Measurements from ENCODE around the gene ALCAM.
A peak's percentile ranks its signal among the peaks of the same experiment; 100 is the strongest.
"Not testable (repeated sequence)": the region's sequence is repeated elsewhere in the genome, so short reads cannot be mapped to it uniquely, and the experiment has no call there.

The ALCAM gene

DNA sequence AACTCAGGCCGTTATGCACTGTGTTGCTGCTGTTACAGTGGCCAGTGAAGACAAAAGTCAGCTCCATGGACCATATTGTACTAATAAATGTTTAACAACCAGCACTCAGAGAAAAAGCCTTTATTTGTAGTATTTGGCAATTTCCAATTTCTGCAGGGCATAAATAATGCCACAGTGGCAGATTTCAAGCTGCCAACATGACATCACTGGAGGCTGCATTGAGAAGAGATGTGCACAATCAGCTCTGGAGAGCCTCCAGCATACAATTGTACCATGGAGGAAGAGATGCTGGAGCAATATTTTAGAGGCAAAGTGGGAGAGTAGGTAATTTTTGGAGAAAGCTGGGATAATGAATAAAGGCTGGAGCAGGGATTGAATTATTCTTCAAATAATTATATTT, 9.7 kb upstream of the ALCAM start:
- DNase-seq, result no peak

DNA sequence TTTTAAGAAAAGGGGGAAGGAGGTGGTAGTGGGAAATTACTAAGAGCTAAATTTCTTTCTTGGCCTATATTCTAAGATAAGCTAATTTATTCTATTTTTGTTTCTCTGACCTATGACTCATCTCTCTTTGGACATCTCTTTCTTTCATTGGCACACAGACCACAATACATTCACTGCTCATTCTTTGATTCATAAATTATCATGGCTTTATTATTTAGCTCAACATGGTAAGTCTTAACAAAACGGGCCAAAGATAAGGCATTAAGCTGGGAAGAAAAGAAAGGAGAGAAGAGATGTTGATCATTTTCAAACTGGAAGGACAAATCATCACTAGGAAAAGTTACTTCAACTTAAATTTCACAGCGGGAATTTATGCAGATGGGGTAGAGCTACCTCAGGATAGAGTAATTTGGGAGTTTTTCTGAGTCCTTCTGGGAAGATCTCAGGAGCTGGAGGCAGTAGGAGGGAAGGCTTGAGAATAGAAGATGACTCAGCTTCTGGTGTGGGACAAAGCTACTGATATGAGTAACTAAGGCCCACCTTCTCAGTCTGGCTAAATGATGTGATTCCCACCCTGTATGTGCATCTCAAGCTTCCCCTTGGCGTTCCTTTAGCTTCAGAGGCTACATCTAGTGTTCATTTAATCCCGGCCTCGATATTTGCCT, 7.5 kb upstream of the ALCAM start:
- no peak for DNase-seq

GRCh38 chr3:105360003-105360402, 6.7 kb upstream of the ALCAM start:
- no peak for DNase-seq

DNA sequence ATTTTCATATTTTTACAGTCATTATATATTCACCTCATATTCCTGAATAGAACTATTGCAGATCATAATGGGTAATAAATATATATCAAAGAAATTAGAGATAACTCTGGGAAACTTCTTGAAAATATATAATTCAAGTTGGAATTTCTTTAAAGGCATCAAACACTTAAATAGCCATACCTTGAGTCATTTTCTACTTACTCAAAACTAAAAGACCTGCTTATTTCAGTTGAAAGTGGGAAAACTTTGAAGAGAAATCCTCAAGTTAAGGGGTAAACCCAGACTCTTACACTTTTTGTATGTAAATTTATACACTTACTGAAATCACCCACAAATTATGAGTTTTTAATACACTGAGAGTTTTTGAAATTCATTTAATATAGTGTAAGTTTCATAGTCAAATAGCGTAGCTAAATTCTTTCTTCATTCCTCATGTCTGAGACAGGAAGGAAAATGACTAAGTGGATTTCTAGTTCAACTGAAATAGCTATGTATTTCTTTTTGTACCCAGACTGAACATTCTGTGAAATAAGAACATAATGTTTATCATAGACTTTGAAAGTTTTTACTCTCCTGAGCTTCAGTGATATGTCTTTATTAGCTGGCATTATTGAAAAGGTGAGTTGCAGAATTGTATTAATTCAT, 4.6 kb upstream of the ALCAM start:
- no peak for DNase-seq

GRCh38 chr3:105364128-105364527, 2.6 kb upstream of the ALCAM start:
- no peak for DNase-seq

GRCh38 chr3:105365081-105365390, 1.7 kb upstream of the ALCAM start:
- no peak for DNase-seq

DNA sequence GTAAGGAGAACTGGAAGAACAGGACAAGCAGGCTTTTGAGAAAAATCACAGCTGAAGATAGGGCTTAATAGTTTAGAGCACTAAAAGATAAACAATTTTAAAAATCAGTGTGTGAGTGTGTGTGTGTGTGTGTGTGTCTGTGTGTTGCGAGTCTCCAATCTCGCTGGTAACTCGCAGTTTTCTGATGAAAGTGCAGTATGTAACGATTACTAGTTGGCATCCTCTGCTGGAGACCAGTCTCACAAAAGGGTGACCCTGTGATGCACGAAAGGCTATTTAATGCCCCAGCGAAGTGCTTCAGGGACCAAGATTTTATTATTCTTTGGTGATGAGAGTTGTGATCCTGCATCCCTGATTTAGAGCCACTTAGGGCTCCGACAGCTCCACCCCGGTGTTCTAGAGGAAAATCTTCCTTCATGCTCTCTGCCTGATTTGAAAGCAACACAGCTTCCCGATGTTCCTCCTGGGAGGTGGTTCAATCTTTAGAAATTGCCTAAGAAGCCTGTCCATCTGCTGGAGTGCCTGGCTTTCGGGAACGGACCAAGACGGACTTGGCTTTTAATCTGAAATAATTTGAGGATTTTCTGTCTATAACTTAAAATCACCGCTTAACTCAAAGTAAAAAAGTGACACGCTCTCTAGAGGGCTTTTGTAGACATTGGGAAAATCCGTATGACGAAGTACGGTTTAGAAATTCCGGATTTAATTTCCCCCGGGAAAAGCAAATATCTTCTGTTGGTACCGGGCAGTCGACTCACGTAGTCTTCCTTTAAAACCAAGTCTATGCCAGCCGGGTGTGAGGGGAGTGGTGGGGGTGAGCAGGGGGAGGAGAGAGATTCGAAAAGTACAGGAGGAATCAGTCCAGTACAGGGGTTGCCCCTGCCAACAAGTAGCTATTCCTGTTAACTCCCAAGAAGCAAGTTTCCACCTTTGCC, 1.1 kb upstream of the ALCAM start:
- peak; percentile 72 for DNase-seq

DNA sequence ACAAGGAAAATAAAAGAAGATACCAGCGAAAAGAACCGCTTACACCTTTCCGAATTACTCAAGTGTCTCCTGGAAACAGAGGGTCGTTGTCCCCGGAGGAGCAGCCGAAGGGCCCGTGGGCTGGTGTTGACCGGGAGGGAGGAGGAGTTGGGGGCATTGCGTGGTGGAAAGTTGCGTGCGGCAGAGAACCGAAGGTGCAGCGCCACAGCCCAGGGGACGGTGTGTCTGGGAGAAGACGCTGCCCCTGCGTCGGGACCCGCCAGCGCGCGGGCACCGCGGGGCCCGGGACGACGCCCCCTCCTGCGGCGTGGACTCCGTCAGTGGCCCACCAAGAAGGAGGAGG, 325 bp downstream of the ALCAM start:
- no peak for DNase-seq

DNA sequence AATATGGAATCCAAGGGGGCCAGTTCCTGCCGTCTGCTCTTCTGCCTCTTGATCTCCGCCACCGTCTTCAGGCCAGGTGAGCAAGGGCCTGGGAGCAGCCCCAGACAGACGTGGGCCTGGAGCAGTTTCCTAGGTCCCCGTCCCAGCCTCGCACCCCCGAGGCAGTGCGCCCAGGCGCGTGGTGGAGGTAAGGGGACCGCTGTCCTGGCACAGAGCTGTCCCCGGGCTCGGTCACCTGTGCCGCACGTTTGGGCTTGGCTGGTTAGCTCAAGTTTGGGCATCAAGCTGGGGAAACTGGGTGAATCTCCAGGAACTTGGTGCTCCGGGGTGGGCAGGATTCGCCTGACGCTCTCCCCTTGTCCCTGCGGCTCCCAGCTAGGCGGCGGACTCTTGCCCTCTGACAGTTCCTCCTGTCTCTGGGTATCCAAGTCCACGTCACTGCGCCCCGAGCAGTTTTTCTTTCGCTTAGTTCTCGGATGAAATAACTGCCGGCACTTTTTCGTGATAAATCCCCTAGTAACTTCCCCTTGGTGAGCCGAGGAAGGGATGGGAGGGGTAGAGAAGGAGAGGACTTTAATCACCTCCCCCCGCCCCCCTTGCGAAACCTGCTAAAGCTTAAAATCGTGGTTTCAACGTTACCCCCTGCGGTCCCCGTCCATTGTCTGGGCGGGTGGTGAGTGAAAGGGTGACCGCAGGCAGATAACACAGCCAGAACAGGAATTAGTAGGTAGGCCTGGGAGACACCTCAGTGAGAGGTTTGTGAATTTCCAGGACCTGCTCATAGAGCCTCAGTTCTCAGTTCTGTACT, 901 bp downstream of the ALCAM start:
- peak; percentile 74 for DNase-seq

DNA sequence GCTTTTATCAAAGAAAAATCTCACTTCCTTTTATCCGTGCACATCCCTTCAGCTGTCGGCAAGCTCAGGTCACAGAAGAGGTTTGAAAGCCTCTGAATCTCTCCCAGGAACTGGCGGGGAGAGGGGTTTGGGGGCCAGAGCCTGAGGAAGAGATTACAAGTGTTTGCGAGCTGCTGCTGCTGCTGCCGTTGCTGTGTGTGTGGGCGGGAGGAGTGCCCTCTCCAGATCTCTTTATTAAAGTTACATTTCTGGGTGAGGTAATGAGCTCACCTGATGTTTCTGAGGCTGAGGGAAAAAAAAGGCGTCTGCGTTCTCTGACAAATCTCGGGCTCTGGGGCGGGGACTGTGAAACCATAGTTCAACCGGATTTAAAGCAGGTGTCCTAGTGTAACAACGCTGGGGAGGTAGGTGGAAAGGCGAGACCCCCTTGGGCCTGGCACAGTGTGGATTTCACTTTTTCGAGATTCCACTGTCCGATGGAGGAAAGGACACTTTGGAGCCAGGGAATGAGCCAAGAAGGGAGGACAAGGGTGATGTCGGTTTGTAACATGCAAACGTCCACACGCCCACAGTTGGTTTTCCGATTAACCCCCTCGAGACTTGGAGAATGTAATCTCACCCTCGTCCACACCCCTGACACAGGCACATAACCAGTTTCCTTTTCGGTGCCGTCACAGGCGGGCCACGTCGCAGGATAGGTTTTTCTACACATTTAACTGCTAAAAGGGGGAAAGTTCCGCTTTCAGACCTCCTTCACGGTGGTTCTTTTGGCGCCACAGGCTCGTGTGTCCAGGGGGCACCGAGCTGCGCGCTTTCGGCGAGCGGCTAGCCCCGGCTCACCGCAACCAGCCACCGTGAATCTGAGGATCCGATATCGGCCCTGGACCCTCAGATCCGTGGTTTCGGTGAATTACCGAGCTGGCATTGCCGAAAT, 2.1 kb downstream of the ALCAM start:
- DNase-seq, result peak; percentile 84

DNA sequence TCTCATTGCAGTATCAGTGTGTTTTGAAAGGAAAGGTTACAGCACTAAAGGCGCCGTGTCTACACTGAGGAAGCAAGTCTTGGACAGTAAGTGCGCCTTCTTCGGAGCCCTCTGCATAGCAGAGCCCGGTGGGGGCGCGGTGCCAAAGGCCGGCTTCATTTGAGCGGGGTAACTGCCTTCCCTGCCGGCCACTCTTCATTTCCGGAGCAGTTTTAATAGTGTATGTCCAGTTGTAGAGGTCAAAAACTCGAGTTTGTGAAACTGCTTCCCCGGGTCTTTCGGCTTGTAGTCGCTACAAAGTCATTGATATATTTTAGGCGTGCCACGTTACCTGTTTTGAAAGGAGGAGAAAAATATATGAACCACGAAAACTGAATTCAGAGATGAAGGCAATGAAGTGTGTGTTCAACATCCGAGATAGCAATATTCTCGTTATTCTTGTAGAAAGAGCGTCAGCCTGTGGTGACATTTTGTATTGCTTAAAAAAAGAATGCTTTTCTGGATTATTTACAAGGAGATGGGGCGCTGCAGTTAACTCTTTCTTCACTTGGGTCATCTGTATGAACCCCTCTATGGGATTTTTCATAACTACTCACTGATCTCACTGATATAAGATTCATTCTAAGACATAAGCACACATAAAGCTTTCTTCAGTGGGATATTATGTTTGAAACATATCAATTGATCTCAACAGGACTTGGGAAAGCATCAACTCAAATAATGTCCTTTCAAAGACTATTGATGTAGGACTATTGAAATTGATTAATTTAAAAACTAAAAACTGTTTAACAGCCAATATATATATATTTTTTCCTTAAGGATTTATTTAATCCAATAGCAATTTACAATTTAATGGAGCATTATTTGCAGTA, 3.0 kb downstream of the ALCAM start:
- DNase-seq, result peak; percentile 87

DNA sequence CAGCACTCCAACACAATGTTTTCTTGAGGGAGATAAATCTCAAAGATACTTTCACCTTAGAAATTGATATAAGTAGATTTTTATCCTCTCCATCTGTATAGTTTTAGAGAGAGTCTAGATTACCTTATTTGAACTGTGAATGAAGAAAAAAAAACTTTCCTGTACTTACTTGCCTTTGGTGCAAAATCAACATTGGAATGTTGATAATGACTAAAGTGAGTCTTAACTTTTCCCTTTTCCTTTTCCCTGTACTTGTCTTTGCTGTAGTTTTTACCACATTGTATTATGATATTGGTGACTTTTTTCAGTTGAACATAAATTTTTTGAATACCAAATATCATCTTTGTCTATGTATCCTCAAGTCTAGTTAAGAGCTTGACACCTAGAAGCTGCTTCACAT, 6.7 kb downstream of the ALCAM start:
- DNase-seq, result no peak

DNA sequence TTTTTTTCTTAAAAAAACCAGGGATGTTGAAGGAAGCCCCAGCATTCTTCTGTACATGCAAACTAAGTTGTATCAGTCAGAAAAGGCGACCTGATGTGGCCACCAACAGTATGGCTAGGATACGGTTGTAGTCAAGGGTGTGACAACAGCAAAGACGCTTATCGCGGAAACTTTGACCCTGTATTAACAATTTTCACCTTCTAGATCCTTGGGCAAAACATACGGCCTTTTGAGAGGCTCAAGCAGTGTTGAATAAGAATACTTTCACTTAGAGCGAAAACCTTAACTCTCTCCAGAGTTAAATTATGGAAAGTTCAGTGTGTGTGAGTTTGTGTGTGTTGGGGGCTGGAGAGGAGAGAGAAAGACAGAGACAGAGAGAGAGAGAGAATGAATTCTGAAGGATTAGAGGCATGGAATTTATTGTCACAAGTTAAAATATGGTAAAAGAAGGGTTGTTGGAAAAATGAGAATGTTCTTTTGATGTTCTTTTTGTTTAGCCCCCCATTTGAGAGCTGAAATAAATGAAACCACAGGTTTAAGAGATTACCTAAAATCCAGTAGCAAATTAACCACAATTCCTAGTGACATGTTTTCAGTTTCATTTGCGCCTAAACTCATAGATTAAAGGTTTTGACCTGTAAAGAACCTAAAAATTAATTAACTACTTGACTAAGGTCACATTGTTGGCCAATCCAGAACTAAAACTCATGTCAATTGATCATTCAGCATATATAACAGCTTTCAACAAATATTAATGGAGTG, 9.2 kb downstream of the ALCAM start:
- DNase-seq, result no peak

- no peak for DNase-seq
These were observed 11.0 kb downstream of the ALCAM start for GRCh38 chr3:105377716-105378115.

DNA sequence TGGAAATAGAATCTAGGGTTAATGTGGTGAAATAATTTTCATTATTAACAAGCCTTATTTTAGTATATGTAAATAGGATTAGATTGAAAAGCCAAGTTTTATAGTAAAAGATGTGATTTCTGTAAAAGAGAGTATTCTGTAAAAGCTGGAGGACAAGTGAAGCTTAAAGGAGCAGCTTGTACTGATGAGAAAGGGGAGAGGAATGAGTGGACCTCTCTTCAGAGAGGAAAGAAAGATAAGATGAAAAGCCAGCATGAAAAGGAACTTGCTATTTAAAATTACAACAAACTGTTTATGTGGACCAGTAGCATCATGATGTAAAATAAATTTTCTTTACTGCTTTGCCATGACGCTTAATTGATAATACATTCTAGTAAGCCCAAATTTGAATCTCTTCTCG, 18.5 kb downstream of the ALCAM start:
- DNase-seq, result no peak

- DNase-seq, result no peak
These were observed 19.3 kb downstream of the ALCAM start for GRCh38 chr3:105385819-105386508.

- DNase-seq, result no peak
These were observed 20.5 kb downstream of the ALCAM start for GRCh38 chr3:105387122-105387751.

- no peak for DNase-seq
These were observed 21.5 kb downstream of the ALCAM start for GRCh38 chr3:105388176-105388575.

DNA sequence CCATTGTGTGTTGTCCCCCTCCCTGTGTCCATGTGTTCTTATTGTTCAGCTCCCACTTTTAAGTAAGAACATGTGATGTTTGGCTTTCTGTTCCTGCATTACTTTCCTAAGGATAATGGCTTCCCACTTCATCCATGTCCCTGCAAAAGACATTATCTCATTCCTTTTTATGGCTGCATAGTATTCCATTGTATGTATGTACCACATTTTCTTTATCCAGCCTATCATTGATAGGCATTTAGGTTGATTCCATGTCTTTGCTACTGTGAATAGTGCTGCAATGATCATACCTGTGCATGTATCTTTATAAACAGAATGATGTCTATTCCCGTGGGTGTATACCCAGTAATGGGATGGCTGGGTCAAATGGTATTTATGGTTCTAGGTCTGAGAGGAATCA, 23.1 kb downstream of the ALCAM start:
- DNase-seq, result not testable (repeated sequence)

All from retina (tissue), 1 donor.